Uterus (tissue), 2 donors: ENCODE results near the gene PP2D1.

Experiments
- CTCF ChIP-seq, 4 experiments: fragments of 200-600 bp in 2 of 4; fragments of 450-650 bp in 2 of 4; sonication (generic) in 2 of 4; IDR thresholded peaks; one replicate each; pipeline ENCODE4 v1.5.1; 2016 to 2019; ENCODE audit warnings: antibody characterized with exemption in 4 of 4, mild to moderate bottlenecking in 2 of 4, moderate library complexity in 1 of 4
- POLR2A ChIP-seq, 2 donors: fragments of 450-650 bp; IDR thresholded peaks; one replicate each; pipeline ENCODE4 v1.6.1; 2016; ENCODE audit warnings: antibody characterized with exemption in 2 of 2, mild to moderate bottlenecking in 1 of 2, moderate library complexity in 1 of 2

- no peak for TF ChIP-seq CTCF (IDR thresholded peaks at IDR 0.05)
- no peak for TF ChIP-seq POLR2A (IDR thresholded peaks at IDR 0.05)
Observed at GRCh38 chr3:19938295-19938627, 73.8 kb downstream of the PP2D1 start.
